H1 (cell line): ENCODE measurements around the gene TFRC. TPM values are rescaled to one million over a fixed set of nuclear protein-coding genes. Genes with fewer than 3 reads are reported as not detected.

Experiments
- BCL11A ChIP-seq, 2 experiments: IDR thresholded peaks; one replicate each; pipeline ENCODE4 v1.6.1; 2011; ENCODE audit warnings: low read depth in 2 of 2, low read length in 2 of 2, mild to moderate bottlenecking in 2 of 2
- FOSL1 ChIP-seq: IDR thresholded peaks from 2 replicates; pipeline ENCODE4 v1.6.1; 2011; ENCODE audit warnings: mild to moderate bottlenecking, low read depth, low read length, moderate library complexity; ENCODE audit not compliant: insufficient read depth
- NRF1 ChIP-seq: IDR thresholded peaks from 2 replicates; pipeline ENCODE4 v1.6.1; 2011; ENCODE audit warnings: mild to moderate bottlenecking, low read depth, low read length, improper control_type of control experiment
- POLR2AphosphoS5 ChIP-seq: IDR thresholded peaks from 2 replicates; pipeline ENCODE4 v1.6.1; 2011; ENCODE audit warnings: low read depth, low read length
- RFX5 ChIP-seq: IDR thresholded peaks from 2 replicates; pipeline ENCODE4 v1.6.1; 2011; ENCODE audit warnings: low read depth, low read length, improper control_type of control experiment, borderline replicate concordance
- SIN3A ChIP-seq, 2 experiments: IDR thresholded peaks in 1 of 2; conservative IDR thresholded peaks in 1 of 2; 2 replicates each; pipeline ENCODE4 v1.6.1; 2011 to 2012; ENCODE audit warnings: low read length in 2 of 2, improper control_type of control experiment in 1 of 2, low read depth in 1 of 2, mild to moderate bottlenecking in 1 of 2
- TAF1 ChIP-seq: IDR thresholded peaks from 2 replicates; pipeline ENCODE4 v1.6.1; 2011; ENCODE audit warnings: mild to moderate bottlenecking, low read depth, low read length
- TEAD4 ChIP-seq: IDR thresholded peaks from 2 replicates; pipeline ENCODE4 v1.6.1; 2012; ENCODE audit warnings: low read depth, low read length, inconsistent platforms, mixed read lengths
- polyA plus RNA-seq, 7 experiments: library from polyadenylated mRNA; depleted of rRNA in 3 of 7; stranded (reverse) in 5 of 7; unstranded in 2 of 7; fragments of >200 nt in 5 of 7; fragments of 200-250 nt in 2 of 7; gene quantifications; 1 replicate in 5 of 7; 2 replicates in 1 of 7; 4 replicates in 1 of 7; pipeline versions ENCODE4 v1.2.1 to v1.2.3, GENCODE V29; 2011 to 2013; ENCODE audit warnings: missing spikeins in 2 of 7, mixed read lengths in 2 of 7
- total RNA-seq: library from RNA; stranded (reverse); fragmentation: NEBNext Ultra II Directional; extraction: Animal tissue kit (Norgen Biotek cat#: 25700); gene quantifications from 2 replicates; pipeline ENCODE4 v1.2.1, GENCODE V29; 2021

TFRC gene
- total and polyA plus RNA-seq, 2 of the 8 experiments (the other 6 are each of a cell fraction or from before 2014, with no cell fraction given): 67.3 to 161 TPM

DNA sequence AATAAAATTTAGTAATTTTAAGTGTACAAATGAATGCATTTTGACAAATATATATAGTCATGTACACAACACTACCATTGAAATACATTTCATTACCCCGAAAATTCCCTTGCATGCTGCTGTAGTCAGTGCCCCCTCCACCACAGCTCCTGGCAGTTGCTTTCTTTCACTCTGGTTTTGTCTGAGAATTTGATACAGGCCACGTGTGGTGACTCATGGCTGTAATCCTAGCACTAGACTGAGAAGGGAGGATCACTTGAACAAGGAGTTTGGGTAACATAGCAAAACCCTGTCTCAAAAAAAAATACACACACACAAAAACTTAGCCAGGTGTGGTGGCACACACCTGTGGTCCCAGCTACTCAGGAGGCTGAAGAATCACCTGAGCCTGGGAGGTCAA lies 65.4 kb downstream of the TFRC start (continued):
- TF ChIP-seq TAF1: no peak
- TF ChIP-seq TEAD4: no peak
- no peak for TF ChIP-seq FOSL1
- TF ChIP-seq NRF1: no peak
- no peak for TF ChIP-seq BCL11A (IDR thresholded peaks at IDR 0.05; ENCODE audit: low read depth in 2 of 2, low read length in 2 of 2)
- no peak for TF ChIP-seq SIN3A (conservative IDR thresholded peaks at IDR 0.05 in 1 of 2, IDR thresholded peaks at IDR 0.05 in 1 of 2; ENCODE audit: low read depth in 1 of 2, low read length in 2 of 2)
- no peak for TF ChIP-seq POLR2AphosphoS5
- TF ChIP-seq RFX5: no peak
- TF ChIP-seq, all 59 proteins: peak for 0
